ENCODE results near the gene NFKBIL1.
A peak's percentile ranks its signal among the peaks of the same experiment; 100 is the strongest.

NFKBIL1 gene

DNA sequence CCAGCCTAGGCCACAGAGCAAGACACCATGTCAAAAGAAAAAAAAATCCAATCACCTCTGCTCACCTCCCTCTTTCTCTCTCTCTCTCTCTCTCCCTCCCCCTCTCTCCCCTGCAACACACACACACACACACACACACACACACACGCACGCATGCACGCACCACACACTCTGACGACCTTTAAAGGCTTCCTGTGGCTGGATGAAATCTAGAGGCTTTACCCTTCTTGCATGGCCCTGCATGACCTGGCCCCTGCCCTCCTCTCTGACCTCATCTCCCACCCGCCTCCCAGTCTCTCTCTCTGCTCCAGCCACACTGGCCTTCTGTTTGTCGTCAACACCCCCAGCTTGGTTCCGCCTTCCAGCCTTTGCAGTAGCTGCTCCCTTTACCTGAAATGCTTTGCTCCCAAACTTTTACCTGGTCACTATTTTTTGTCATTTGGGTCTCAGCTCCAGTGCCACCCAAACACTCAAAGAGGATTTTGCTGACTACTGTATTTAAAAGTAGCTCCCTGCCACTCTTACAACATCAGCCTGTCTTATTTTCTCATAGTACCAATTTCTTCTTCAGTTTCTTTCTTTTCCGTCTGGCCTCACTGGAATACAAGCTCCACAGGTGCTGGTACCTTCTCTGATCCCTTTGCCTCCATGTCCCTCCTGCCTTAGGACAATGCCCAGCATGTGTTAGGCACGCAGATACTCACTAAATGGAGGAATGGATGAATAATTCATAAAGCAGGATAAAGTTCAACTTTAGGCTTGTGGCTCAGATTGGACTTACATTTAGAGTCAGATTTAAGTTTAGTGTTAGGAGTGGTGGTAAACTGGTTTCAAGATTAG, 20.3 kb downstream of the NFKBIL1 start:
- DNase-seq = no peak

DNA sequence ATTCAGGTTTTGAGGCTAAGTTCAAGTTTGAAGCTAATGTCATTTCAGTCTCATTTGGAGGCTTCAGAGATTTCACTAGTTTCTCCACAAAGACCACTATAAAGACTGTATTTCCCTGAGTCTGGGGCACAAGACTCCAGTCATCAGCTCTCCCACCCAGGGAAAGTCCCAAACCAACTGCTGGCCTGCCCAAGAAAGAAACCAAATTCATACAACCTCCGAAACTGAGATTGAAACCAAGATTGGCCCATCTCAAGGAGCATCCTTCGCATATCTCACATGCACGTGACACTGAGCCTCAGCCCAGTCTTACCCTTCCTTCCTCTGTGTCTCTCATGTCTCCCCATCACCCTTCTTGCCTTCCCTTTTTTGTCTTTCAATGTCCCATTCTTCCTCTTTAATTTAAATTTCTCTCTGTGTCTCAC, 21.1 kb downstream of the NFKBIL1 start:
- no peak for DNase-seq

DNA sequence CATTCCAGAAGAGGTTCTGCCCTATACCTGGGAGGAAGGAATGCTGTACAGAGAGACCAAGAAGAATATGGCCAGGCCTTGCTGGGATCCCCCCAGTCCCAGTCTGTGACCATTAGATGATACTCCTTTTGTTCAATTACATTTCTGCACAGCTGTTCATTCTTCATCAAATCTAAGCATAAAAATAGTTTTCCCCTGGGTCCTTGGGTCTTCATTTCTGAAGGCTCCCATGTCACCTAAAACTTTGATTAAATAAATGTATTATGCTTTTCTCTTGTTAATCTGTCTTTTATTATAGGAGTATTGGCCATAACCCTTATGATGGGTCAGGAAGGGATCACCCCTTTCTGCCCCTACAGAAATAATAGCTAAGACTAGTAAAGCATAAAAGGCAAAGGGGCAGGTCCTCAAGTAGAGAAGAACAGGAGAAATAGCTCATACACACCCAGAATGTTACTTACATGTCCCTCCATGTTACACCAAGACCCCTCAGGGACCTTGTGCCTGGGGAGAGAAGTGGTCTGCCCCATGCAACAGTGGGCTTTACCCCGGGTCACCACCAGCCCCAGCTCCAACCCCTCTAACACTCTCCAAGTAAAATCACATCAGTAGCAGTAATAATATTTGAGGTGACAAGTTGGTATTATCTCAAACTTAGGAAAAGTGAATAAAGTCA, 22.6 kb downstream of the NFKBIL1 start:
- no peak for DNase-seq

DNA sequence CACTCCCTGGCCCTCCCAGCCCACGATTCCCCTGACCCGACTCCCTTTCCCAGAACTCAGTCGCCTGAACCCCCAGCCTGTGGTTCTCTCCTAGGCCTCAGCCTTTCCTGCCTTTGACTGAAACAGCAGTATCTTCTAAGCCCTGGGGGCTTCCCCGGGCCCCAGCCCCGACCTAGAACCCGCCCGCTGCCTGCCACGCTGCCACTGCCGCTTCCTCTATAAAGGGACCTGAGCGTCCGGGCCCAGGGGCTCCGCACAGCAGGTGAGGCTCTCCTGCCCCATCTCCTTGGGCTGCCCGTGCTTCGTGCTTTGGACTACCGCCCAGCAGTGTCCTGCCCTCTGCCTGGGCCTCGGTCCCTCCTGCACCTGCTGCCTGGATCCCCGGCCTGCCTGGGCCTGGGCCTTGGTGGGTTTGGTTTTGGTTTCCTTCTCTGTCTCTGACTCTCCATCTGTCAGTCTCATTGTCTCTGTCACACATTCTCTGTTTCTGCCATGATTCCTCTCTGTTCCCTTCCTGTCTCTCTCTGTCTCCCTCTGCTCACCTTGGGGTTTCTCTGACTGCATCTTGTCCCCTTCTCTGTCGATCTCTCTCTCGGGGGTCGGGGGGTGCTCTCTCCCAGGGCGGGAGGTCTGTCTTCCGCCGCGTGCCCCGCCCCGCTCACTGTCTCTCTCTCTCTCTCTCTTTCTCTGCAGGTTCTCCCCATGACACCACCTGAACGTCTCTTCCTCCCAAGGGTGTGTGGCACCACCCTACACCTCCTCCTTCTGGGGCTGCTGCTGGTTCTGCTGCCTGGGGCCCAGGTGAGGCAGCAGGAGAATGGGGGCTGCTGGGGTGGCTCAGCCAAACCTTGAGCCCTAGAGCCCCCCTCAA, 24.9 kb downstream of the NFKBIL1 start, which contains the start of gene LTA:
Gene LTA (plus strand): TSS at position 249 of the 871 bp plus-strand sequence. CDS start 454 bp downstream, at position 703.
- no peak for DNase-seq

DNA sequence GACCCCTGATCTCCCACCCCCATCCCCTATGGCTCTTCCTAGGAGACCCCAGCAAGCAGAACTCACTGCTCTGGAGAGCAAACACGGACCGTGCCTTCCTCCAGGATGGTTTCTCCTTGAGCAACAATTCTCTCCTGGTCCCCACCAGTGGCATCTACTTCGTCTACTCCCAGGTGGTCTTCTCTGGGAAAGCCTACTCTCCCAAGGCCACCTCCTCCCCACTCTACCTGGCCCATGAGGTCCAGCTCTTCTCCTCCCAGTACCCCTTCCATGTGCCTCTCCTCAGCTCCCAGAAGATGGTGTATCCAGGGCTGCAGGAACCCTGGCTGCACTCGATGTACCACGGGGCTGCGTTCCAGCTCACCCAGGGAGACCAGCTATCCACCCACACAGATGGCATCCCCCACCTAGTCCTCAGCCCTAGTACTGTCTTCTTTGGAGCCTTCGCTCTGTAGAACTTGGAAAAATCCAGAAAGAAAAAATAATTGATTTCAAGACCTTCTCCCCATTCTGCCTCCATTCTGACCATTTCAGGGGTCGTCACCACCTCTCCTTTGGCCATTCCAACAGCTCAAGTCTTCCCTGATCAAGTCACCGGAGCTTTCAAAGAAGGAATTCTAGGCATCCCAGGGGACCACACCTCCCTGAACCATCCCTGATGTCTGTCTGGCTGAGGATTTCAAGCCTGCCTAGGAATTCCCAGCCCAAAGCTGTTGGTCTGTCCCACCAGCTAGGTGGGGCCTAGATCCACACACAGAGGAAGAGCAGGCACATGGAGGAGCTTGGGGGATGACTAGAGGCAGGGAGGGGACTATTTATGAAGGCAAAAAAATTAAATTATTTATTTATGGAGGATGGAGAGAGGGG, 26.1 kb downstream of the NFKBIL1 start:
- DNase-seq = no peak

DNA sequence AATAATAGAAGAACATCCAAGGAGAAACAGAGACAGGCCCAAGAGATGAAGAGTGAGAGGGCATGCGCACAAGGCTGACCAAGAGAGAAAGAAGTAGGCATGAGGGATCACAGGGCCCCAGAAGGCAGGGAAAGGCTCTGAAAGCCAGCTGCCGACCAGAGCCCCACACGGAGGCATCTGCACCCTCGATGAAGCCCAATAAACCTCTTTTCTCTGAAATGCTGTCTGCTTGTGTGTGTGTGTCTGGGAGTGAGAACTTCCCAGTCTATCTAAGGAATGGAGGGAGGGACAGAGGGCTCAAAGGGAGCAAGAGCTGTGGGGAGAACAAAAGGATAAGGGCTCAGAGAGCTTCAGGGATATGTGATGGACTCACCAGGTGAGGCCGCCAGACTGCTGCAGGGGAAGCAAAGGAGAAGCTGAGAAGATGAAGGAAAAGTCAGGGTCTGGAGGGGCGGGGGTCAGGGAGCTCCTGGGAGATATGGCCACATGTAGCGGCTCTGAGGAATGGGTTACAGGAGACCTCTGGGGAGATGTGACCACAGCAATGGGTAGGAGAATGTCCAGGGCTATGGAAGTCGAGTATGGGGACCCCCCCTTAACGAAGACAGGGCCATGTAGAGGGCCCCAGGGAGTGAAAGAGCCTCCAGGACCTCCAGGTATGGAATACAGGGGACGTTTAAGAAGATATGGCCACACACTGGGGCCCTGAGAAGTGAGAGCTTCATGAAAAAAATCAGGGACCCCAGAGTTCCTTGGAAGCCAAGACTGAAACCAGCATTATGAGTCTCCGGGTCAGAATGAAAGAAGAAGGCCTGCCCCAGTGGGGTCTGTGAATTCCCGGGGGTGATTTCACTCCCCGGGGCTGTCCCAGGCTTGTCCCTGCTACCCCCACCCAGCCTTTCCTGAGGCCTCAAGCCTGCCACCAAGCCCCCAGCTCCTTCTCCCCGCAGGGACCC, 27.0 kb downstream of the NFKBIL1 start:
- DNase-seq = no peak

DNA sequence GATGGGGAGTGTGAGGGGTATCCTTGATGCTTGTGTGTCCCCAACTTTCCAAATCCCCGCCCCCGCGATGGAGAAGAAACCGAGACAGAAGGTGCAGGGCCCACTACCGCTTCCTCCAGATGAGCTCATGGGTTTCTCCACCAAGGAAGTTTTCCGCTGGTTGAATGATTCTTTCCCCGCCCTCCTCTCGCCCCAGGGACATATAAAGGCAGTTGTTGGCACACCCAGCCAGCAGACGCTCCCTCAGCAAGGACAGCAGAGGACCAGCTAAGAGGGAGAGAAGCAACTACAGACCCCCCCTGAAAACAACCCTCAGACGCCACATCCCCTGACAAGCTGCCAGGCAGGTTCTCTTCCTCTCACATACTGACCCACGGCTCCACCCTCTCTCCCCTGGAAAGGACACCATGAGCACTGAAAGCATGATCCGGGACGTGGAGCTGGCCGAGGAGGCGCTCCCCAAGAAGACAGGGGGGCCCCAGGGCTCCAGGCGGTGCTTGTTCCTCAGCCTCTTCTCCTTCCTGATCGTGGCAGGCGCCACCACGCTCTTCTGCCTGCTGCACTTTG, 28.0 kb downstream of the NFKBIL1 start, which contains the start of gene TNF:
Gene TNF (plus strand): TSS at position 231 of the 567 bp plus-strand sequence. CDS start 177 bp downstream, at position 408.
- no peak for DNase-seq

DNA sequence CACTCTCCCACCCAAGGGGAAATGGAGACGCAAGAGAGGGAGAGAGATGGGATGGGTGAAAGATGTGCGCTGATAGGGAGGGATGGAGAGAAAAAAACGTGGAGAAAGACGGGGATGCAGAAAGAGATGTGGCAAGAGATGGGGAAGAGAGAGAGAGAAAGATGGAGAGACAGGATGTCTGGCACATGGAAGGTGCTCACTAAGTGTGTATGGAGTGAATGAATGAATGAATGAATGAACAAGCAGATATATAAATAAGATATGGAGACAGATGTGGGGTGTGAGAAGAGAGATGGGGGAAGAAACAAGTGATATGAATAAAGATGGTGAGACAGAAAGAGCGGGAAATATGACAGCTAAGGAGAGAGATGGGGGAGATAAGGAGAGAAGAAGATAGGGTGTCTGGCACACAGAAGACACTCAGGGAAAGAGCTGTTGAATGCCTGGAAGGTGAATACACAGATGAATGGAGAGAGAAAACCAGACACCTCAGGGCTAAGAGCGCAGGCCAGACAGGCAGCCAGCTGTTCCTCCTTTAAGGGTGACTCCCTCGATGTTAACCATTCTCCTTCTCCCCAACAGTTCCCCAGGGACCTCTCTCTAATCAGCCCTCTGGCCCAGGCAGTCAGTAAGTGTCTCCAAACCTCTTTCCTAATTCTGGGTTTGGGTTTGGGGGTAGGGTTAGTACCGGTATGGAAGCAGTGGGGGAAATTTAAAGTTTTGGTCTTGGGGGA, 28.7 kb downstream of the NFKBIL1 start:
- DNase-seq = no peak

DNA sequence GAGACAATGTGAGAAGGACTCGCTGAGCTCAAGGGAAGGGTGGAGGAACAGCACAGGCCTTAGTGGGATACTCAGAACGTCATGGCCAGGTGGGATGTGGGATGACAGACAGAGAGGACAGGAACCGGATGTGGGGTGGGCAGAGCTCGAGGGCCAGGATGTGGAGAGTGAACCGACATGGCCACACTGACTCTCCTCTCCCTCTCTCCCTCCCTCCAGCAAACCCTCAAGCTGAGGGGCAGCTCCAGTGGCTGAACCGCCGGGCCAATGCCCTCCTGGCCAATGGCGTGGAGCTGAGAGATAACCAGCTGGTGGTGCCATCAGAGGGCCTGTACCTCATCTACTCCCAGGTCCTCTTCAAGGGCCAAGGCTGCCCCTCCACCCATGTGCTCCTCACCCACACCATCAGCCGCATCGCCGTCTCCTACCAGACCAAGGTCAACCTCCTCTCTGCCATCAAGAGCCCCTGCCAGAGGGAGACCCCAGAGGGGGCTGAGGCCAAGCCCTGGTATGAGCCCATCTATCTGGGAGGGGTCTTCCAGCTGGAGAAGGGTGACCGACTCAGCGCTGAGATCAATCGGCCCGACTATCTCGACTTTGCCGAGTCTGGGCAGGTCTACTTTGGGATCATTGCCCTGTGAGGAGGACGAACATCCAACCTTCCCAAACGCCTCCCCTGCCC, 29.6 kb downstream of the NFKBIL1 start:
- DNase-seq = no peak

DNA sequence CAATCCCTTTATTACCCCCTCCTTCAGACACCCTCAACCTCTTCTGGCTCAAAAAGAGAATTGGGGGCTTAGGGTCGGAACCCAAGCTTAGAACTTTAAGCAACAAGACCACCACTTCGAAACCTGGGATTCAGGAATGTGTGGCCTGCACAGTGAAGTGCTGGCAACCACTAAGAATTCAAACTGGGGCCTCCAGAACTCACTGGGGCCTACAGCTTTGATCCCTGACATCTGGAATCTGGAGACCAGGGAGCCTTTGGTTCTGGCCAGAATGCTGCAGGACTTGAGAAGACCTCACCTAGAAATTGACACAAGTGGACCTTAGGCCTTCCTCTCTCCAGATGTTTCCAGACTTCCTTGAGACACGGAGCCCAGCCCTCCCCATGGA, 30.2 kb downstream of the NFKBIL1 start:
- no peak for DNase-seq

DNA sequence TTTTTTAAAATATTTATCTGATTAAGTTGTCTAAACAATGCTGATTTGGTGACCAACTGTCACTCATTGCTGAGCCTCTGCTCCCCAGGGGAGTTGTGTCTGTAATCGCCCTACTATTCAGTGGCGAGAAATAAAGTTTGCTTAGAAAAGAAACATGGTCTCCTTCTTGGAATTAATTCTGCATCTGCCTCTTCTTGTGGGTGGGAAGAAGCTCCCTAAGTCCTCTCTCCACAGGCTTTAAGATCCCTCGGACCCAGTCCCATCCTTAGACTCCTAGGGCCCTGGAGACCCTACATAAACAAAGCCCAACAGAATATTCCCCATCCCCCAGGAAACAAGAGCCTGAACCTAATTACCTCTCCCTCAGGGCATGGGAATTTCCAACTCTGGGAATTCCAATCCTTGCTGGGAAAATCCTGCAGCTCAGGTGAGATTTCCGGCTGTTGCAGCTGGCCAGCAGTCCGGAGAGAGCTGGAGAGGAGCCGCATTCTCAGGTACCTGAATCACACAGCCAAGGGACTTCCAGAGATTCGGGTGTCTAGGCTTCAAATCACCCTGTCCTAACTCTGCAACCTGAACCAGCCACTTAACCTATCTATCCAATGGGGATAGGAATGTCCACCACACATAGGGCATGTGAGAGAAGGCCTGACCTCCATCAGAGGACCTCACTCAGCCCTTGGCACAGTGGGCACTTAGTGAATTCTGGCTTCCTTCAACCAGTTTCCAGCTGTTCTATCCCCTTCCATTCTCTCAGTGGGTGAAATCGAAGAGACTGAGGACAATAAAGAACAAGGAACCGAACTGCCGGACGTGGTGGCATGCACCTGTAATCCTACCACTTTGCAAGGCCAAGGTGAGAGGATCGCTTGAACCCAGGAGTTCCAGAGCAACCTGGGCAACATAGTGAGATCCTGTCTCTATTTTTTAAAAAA, 31.0 kb downstream of the NFKBIL1 start:
- DNase-seq = no peak

DNA sequence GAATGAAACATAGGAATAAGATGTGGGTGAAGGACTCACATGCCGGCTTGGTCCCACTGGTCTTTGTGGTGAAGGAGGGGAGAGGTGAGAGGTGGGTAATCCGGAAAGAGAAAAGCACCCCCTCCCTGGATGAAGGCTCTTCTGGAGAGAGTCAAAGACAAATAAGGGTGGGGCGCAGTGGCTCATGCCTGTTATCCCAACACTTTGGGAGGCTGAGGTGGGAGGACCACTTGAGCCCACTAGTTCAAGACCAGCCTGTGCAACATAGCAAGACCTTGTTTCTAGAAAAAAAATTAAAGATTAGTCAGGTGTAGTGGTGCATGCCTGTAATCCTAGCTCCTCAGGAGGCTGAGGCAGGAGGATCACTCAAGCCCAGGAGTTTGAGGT, 31.7 kb downstream of the NFKBIL1 start:
- DNase-seq = no peak

DNA sequence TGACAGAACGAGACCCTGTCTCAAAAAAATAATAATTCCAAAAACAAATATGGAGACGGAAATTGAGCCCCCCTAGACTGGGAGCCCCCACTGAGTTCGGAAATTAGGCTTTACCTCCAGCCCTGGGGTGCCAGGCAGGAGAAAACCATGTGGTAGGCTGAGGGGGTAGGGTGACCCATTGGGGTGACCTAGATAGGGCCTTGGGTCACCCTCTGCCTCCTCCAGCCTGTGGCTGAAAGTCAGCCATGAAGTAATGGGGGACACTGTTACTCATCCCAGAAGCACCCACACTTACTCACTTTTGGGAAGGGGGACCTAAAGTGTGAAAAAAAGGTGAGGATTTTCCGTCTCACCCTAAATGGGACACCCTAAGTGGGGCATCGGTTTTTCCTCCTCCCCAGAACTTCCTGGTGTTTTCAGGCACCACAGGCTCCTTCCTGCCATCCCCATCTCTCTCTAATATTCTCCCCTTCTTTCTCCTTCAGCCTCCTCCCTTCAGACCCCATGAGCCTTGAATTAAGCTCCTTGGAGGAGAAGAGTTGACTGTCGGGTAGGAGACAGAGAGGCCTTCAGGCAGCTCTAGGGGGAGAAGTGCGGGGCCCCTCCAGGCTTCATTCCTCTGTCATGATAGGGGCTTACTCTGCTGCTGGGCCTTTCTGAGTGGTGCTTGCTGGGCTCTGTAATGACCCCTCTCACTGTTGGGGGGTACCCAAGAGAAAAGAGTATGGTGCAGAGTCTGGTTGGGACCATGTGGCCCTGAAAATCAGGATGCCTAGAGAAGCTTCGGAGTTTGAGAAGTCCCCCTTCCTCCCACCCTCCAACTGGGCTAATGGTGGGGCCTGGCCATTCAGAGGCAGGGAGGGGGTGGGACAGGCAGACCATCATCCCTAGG, 32.4 kb downstream of the NFKBIL1 start:
- no peak for DNase-seq

DNA sequence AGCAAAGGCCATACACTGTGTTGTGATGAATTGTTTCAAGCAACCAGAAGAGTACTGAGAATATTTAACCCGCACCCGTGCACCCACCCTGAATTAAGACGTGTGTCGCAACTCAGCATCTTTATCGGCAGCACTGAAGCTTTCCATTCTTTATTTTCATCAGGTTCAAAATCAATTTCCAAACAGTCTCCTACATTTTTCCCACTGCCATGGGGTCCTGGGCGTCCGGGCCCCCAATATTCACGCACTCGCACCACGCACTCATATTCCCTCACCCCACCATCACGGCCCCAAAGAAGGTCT, 33.0 kb downstream of the NFKBIL1 start:
- DNase-seq = no peak

DNA sequence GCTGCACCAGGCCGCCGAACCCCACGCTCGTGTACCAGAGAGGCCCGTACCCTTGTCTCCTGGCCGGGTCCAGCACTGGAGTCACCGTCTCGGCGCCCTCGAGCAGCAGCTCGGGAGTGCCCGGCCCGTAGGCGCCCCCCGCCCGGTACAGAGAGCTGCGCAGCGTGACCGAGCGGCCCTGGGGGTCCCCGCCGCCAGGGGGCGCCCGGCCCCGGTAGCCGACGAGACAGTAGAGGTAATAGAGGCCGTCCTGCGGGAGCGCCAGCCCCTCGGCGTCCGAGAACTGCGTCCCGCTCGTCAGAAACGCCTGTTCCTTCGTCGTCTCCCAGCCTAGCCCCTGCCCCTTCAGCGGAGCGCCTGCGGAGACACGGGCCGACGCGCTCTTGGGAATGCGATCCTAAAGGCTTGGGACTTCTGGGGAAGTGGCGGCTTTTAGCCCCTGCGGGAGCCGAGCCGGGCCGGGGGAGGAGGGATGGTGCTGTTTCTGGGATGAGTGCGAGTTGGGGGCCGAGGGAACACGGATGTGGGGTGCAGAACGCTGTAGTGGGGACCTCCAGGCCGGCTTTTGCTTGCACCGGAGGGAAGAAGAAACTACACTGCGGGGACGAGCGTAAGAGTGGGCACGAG, 33.5 kb downstream of the NFKBIL1 start:
- DNase-seq = peak; percentile 94

DNA sequence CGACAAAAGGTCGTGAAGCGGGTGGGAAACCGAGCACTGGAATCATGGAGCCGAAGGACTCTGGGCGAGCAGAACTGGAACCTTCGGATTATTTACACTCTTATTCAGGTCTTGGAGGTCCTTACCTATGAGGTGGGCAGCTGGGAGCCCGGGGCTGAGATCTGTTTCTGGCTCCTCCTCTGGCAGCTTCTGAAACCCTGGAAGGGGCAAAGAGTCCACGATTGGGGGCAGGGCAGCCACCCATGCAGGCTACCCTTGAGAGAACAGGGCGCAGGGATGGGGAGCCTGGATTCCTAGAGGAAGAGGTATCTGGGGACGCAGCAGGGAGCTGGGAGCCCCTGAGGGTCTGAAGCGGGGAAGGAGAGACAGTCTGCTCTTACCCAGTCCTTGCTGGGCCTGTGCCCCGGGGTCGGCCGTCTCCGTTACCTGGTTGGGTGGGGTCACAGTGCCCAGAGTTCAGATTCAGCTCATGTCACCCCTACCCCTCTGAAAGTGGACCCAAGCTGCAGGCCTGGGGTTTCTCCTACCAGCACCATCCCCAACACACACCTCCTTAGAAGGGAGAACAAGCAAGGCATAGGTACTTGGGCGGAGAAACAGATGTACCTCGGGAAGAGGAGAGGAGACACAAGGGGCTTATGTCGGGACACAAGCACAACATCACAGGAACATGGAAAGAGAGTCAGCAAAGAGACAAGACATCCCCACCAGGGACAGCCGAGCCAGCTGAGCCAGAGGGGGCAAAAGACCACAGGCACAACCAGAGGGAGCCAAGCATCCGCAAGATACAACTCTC, 34.2 kb downstream of the NFKBIL1 start:
- no peak for DNase-seq
